HG02798 (cell line): ENCODE results near the gene DNAJB4.
"Not testable (repeated sequence)": the region's sequence is repeated elsewhere in the genome, so short reads cannot be mapped to it uniquely, and the experiment has no call there.

ENCODE experiments used
- ATAC-seq: cut with Tn5 transposase; IDR thresholded peaks from one replicate; pipeline ENCODE4 v1.9.1; 2021; ENCODE audit warnings: mild to moderate bottlenecking; ENCODE audit not compliant: unreplicated experiment, poor library complexity

DNAJB4 gene

GRCh38 chr1:77989744-77990143 lies 15.0 kb upstream of the DNAJB4 start:
- no peak for ATAC-seq

- ATAC-seq, result no peak
Observed at GRCh38 chr1:77990629-77991204, 14.0 kb upstream of the DNAJB4 start.

GRCh38 chr1:77991638-77992037 lies 13.1 kb upstream of the DNAJB4 start:
- no peak for ATAC-seq

- ATAC-seq, result no peak
Observed at GRCh38 chr1:77994117-77994705, 10.5 kb upstream of the DNAJB4 start.

- no peak for ATAC-seq
Observed at GRCh38 chr1:77996734-77997133, 8.0 kb upstream of the DNAJB4 start.

- not testable (repeated sequence) for ATAC-seq
Observed at GRCh38 chr1:78000536-78000935, 4.2 kb upstream of the DNAJB4 start.

- no peak for ATAC-seq
Observed at GRCh38 chr1:78003070-78003746, 1.5 kb upstream of the DNAJB4 start.

- peak; percentile 50 for ATAC-seq
Observed at GRCh38 chr1:78003882-78004718, 639 bp upstream of the DNAJB4 start.

- no peak for ATAC-seq
Observed at GRCh38 chr1:78005448-78005722, 646 bp downstream of the DNAJB4 start.

- no peak for ATAC-seq
Observed at GRCh38 chr1:78005755-78006154, 1.0 kb downstream of the DNAJB4 start.

- ATAC-seq, result no peak
Observed at GRCh38 chr1:78006521-78006920, 1.8 kb downstream of the DNAJB4 start.

- ATAC-seq, result no peak
Observed at GRCh38 chr1:78007677-78008341, 3.1 kb downstream of the DNAJB4 start.

GRCh38 chr1:78009276-78009675 lies 4.5 kb downstream of the DNAJB4 start:
- no peak for ATAC-seq

- ATAC-seq, result no peak
Observed at GRCh38 chr1:78009836-78010235, 5.1 kb downstream of the DNAJB4 start.

- ATAC-seq, result no peak
Observed at GRCh38 chr1:78011050-78011449, 6.3 kb downstream of the DNAJB4 start.

- ATAC-seq, result no peak
Observed at GRCh38 chr1:78015148-78015547, 10.4 kb downstream of the DNAJB4 start.

- ATAC-seq, result no peak
Observed at GRCh38 chr1:78019024-78019423, 14.3 kb downstream of the DNAJB4 start.

- not testable (repeated sequence) for ATAC-seq
Observed at GRCh38 chr1:78021134-78021533, 16.4 kb downstream of the DNAJB4 start.

- ATAC-seq, result no peak
Observed at GRCh38 chr1:78029793-78030192, 25.1 kb downstream of the DNAJB4 start.

- no peak for ATAC-seq
Observed at GRCh38 chr1:78032996-78033796, 28.5 kb downstream of the DNAJB4 start.
